Fibroblast of lung (primary cell): ENCODE results near the gene SLC25A42.

Experiments used
- CTCF ChIP-seq, 2 donors: IDR thresholded peaks in 1 of 2; conservative IDR thresholded peaks in 1 of 2; 1 replicate in 1 of 2; 2 replicates in 1 of 2; pipeline ENCODE4 v1.5.1; 2011 to 2012; ENCODE audit warnings: low read length in 2 of 2, control low read depth in 1 of 2, inconsistent platforms in 1 of 2, low read depth in 1 of 2, mild to moderate bottlenecking in 1 of 2
- EZH2 ChIP-seq: IDR thresholded peaks from 2 replicates; pipeline ENCODE4 v1.5.1; 2012; ENCODE audit warnings: low read length, control low read depth, mild to moderate bottlenecking; ENCODE audit errors: missing control alignments

- TF ChIP-seq CTCF (conservative IDR thresholded peaks at IDR 0.05 in 1 of 2, IDR thresholded peaks at IDR 0.05 in 1 of 2; ENCODE audit: low read depth in 1 of 2, low read length in 2 of 2) (no peak), EZH2 (no peak)
Observed at GRCh38 chr19:19052921-19053320, 10.9 kb upstream of the SLC25A42 start.
